ENCODE measurements around the gene MTA1.

The MTA1 gene

GRCh38 chr14:105450123-105450505 lies 30.5 kb downstream of the MTA1 start:
- Histone ChIP-seq H3K36me3 (ENCODE audit: low read length) (no peaks in the 10 kb centered on the region), H3K27me3 (ENCODE audit: low read length) (no peaks in the 10 kb centered on the region), H3K9me3 (ENCODE audit: insufficient read depth, low read length) (no peaks in the 10 kb centered on the region), H3K4me3 (ENCODE audit: insufficient read depth, low read length, poor library complexity, severe bottlenecking) (no peak overlapping the region), H3K9me2 (replicated peaks; ENCODE audit: insufficient read depth, low read length) (no peaks in the 10 kb centered on the region), H3K27ac (ENCODE audit: low read depth, low read length) (no peak overlapping the region), H3K4me2 (ENCODE audit: low read depth, low read length, poor library complexity, severe bottlenecking) (no peak overlapping the region), H3K79me2 (ENCODE audit: insufficient read depth, low read length) (no peaks in the 10 kb centered on the region; the same call in 1 of the 2 replicates), H4K20me1 (ENCODE audit: low read depth, low read length) (no peaks in the 10 kb centered on the region), H3K9ac (ENCODE audit: low read length) (no peak overlapping the region), H3F3A (ENCODE audit: insufficient read depth) (no peaks in the 10 kb centered on the region), H2AFZ (ENCODE audit: low read depth, low read length, severe bottlenecking) (no peak overlapping the region)
- TF ChIP-seq CTCF (IDR thresholded peaks at IDR 0.05; ENCODE audit: insufficient read depth, low read length, poor library complexity, severe bottlenecking) (no peak), EZH2phosphoT487 (conservative IDR thresholded peaks at IDR 0.05; ENCODE audit: low read length) (no peak)

GRCh38 chr14:105450864-105451720 lies 31.5 kb downstream of the MTA1 start:
- Histone ChIP-seq H3K36me3 (ENCODE audit: low read length) (no peaks in the 10 kb centered on the region), H2AFZ (ENCODE audit: low read depth, low read length, severe bottlenecking) (no peak overlapping the region), H3K4me3 (ENCODE audit: insufficient read depth, low read length, poor library complexity, severe bottlenecking) (no peak overlapping the region), H3K27ac (ENCODE audit: low read depth, low read length) (no peak overlapping the region), H3K9me3 (ENCODE audit: insufficient read depth, low read length) (no peaks in the 10 kb centered on the region), H4K20me1 (ENCODE audit: low read depth, low read length) (no peaks in the 10 kb centered on the region), H3K4me2 (ENCODE audit: low read depth, low read length, poor library complexity, severe bottlenecking) (no peak overlapping the region), H3F3A (ENCODE audit: insufficient read depth) (no peaks in the 10 kb centered on the region), H3K9me2 (replicated peaks; ENCODE audit: insufficient read depth, low read length) (no peaks in the 10 kb centered on the region), H3K27me3 (ENCODE audit: low read length) (no peaks in the 10 kb centered on the region), H3K9ac (ENCODE audit: low read length) (no peak overlapping the region), H3K79me2 (ENCODE audit: insufficient read depth, low read length) (no peaks in the 10 kb centered on the region; the same call in 1 of the 2 replicates)
- TF ChIP-seq CTCF (IDR thresholded peaks at IDR 0.05; ENCODE audit: insufficient read depth, low read length, poor library complexity, severe bottlenecking) = no peak
- TF ChIP-seq EZH2phosphoT487 (conservative IDR thresholded peaks at IDR 0.05; ENCODE audit: low read length) = no peak

GRCh38 chr14:105452963-105453362 lies 33.3 kb downstream of the MTA1 start:
- no peak overlapping the region for H3K27ac ChIP-seq (ENCODE audit: low read depth, low read length)
- no peak overlapping the region for H3K4me3 ChIP-seq (ENCODE audit: insufficient read depth, low read length, poor library complexity, severe bottlenecking)
- H3K9me2 ChIP-seq (replicated peaks; ENCODE audit: insufficient read depth, low read length) = no peaks in the 10 kb centered on the region
- H4K20me1 ChIP-seq (ENCODE audit: low read depth, low read length) = no peaks in the 10 kb centered on the region
- H3K4me2 ChIP-seq (ENCODE audit: low read depth, low read length, poor library complexity, severe bottlenecking) = no peak overlapping the region
- no peak overlapping the region for H2AFZ ChIP-seq (ENCODE audit: low read depth, low read length, severe bottlenecking)
- H3K27me3 ChIP-seq (ENCODE audit: low read length) = no peaks in the 10 kb centered on the region
- no peaks in the 10 kb centered on the region for H3F3A ChIP-seq (ENCODE audit: insufficient read depth)
- TF ChIP-seq EZH2phosphoT487 (conservative IDR thresholded peaks at IDR 0.05; ENCODE audit: low read length) = no peak
- TF ChIP-seq CTCF (IDR thresholded peaks at IDR 0.05; ENCODE audit: insufficient read depth, low read length, poor library complexity, severe bottlenecking) = no peak
- no peak overlapping the region for H3K9ac ChIP-seq (ENCODE audit: low read length)
- H3K9me3 ChIP-seq (ENCODE audit: insufficient read depth, low read length) = no peaks in the 10 kb centered on the region
- no peaks in the 10 kb centered on the region for H3K36me3 ChIP-seq (ENCODE audit: low read length)
- no peaks in the 10 kb centered on the region for H3K79me2 ChIP-seq (ENCODE audit: insufficient read depth, low read length)

Data from SU-DHL-6 (cell line).